ENCODE data around the gene TDRD12. TPM values are rescaled to one million over a fixed set of nuclear protein-coding genes. Genes with fewer than 3 reads are reported as not detected.

Gene TDRD12
- total RNA-seq, 1 donor from 2014 or later, result 0.74 TPM

DNA sequence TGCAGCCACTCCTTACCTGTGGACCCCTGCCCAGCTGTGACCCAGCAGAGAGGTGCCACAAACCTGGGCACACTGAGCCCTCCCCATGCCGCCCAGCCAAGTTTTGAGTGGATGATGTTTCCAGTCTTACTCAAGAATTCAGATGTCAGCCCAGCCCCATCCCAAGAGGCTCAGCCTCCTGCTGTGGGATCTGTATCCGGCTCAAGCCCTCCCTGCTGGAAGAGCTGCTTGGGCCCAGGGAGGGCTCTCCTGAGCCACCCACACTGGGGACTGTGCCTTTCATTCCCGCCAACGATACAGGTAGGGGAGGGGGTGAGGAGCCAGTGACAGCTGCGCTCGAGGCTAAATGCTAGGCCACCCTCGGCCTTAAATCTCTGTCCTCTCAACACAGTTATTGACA, 155.9 kb downstream of the TDRD12 start:
- Histone ChIP-seq H3K36me3 (peaks cover 0 to 24% of the 10 kb centered on the region in 2 donors), H3K27me3 (no peaks in the 10 kb centered on the region), H3K9me3 (no peaks in the 10 kb centered on the region), H3K27ac (no peak overlapping the region), H3K4me3 (no peak overlapping the region), H3K4me1 (no peaks in the 10 kb centered on the region)
- intact Hi-C loops (cut with DNase I), result no loop called here
- TF ChIP-seq POLR2AphosphoS5 (IDR thresholded peaks at IDR 0.05; ENCODE audit: insufficient read depth in 1 of 2, low read depth in 1 of 2), result no peak
- TF ChIP-seq, protein P1, sequence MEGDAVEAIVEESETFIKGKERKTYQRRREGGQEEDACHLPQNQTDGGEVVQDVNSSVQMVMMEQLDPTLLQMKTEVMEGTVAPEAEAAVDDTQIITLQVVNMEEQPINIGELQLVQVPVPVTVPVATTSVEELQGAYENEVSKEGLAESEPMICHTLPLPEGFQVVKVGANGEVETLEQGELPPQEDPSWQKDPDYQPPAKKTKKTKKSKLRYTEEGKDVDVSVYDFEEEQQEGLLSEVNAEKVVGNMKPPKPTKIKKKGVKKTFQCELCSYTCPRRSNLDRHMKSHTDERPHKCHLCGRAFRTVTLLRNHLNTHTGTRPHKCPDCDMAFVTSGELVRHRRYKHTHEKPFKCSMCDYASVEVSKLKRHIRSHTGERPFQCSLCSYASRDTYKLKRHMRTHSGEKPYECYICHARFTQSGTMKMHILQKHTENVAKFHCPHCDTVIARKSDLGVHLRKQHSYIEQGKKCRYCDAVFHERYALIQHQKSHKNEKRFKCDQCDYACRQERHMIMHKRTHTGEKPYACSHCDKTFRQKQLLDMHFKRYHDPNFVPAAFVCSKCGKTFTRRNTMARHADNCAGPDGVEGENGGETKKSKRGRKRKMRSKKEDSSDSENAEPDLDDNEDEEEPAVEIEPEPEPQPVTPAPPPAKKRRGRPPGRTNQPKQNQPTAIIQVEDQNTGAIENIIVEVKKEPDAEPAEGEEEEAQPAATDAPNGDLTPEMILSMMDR (IDR thresholded peaks at IDR 0.05), result no peak
- TF ChIP-seq POLR2A (IDR thresholded peaks at IDR 0.05), result no peak
- no peak for DNase-seq (ENCODE audit: extremely low spot score in 2 of 2)

DNA sequence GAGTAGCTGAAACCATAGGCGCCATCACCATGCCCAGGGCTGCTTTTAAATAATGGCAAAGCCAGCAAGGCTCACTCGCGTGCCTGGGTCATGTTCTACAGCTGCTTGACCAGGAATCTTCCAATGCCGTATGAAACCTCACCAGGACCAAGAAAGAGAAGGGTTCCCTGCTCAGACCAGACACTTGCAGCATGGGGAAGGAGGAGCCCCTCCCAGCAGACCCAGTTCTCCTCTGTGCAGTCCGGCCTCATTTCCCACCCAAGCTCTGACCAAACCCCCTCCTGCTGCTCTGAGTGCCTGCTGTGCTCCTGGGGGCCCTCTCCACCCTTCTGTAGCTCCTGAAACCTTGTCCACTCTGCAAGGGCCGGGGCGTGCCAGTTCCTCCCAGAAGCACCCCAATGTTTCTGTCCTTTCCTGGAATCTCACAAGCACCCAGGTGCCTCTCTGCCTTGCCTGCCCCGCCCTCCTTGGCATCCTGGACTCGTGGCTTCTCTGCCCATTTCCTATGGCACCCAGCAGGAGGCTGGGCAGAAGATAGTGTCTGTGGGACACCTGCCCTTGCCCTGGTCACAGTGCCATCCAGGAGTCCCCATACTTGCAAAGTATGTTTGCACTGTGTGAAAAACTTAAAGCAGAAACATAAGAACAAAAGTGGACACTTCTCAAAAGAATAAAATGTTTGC, 156.8 kb downstream of the TDRD12 start:
- peaks cover 0 to 24% of the 10 kb centered on the region in 2 donors for H3K36me3 ChIP-seq
- no peak overlapping the region for H3K27ac ChIP-seq
- H3K4me3 ChIP-seq, result no peak overlapping the region
- DNase-seq (ENCODE audit: extremely low spot score in 2 of 2), result no peak
- intact Hi-C loops (cut with DNase I), result no loop called here
- no peaks in the 10 kb centered on the region for H3K4me1 ChIP-seq
- H3K9me3 ChIP-seq, result no peaks in the 10 kb centered on the region
- TF ChIP-seq POLR2A (IDR thresholded peaks at IDR 0.05) (no peak), POLR2AphosphoS5 (IDR thresholded peaks at IDR 0.05; ENCODE audit: insufficient read depth in 1 of 2, low read depth in 1 of 2) (no peak)
- TF ChIP-seq, protein P1 (IDR thresholded peaks at IDR 0.05), result no peak
- no peaks in the 10 kb centered on the region for H3K27me3 ChIP-seq

DNA sequence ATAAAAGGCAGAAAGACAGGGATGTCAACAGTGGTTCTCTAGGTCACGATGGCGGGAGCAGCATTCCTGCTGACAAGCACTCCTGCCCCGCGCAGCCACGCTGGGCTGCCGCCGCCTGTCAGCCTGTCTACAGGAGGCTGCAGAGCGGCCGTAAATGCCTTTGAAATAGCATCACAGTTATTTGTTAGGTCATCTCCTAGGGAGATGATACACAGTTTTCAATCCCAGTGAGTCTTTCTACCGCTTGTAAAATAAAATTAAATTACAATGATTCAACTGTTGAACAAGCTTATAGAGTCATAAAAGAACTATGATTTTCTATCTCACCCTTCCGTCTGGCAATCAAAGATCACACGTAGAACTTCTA, 157.3 kb downstream of the TDRD12 start:
- Histone ChIP-seq H3K4me3 (no peak overlapping the region), H3K27me3 (no peaks in the 10 kb centered on the region), H3K36me3 (peaks cover 0 to 24% of the 10 kb centered on the region in 2 donors), H3K4me1 (no peaks in the 10 kb centered on the region), H3K9me3 (no peaks in the 10 kb centered on the region), H3K27ac (no peak overlapping the region)
- DNase-seq (ENCODE audit: extremely low spot score in 2 of 2), result no peak
- TF ChIP-seq, protein P1 (IDR thresholded peaks at IDR 0.05), result no peak
- TF ChIP-seq POLR2AphosphoS5 (IDR thresholded peaks at IDR 0.05; ENCODE audit: insufficient read depth in 1 of 2, low read depth in 1 of 2), result no peak
- no peak for TF ChIP-seq POLR2A (IDR thresholded peaks at IDR 0.05)
- intact Hi-C loops (cut with DNase I), result no loop called here

Small RNA genes within 50 kb of the gene (small RNA-seq; reads per million reads assigned to genes)
- gene RN7SKP22, result not detected

Other genes starting within 250 kb of the TDRD12 start
- 115 TPM for gene PDCD5, start 138.6 kb upstream of the TDRD12 start, total RNA-seq
- gene ANKRD27, start 44.6 kb upstream of the TDRD12 start, total RNA-seq, result 32.4 TPM
- 0.49 TPM for gene RGS9BP, start 43.9 kb upstream of the TDRD12 start, total RNA-seq
- gene NUDT19, start 27.9 kb upstream of the TDRD12 start, total RNA-seq, result 12.5 TPM
- not detected for gene SLC7A9, start 150.0 kb downstream of the TDRD12 start, total RNA-seq